HL-60 (cell line): Measurements from ENCODE around the gene NKAIN2.

ENCODE experiments used
- GABPA ChIP-seq: IDR thresholded peaks from 2 replicates; pipeline ENCODE4 v1.6.1; 2012; ENCODE audit warnings: low read depth
- SPI1 ChIP-seq: IDR thresholded peaks from 2 replicates; pipeline ENCODE4 v1.6.1; 2012; ENCODE audit warnings: low read depth, mild to moderate bottlenecking, borderline replicate concordance
- TF ChIP-seq, protein P1 (sequence below): IDR thresholded peaks from one replicate; pipeline ENCODE4 v1.5.1; 2011; ENCODE audit warnings: low read length, control low read depth, inconsistent platforms; ENCODE audit not compliant: insufficient read depth
- TF ChIP-seq, protein P2 (sequence below): IDR thresholded peaks from 2 replicates; pipeline ENCODE4 v1.6.1; 2012; ENCODE audit warnings: low read depth; ENCODE audit not compliant: insufficient replicate concordance

DNA sequence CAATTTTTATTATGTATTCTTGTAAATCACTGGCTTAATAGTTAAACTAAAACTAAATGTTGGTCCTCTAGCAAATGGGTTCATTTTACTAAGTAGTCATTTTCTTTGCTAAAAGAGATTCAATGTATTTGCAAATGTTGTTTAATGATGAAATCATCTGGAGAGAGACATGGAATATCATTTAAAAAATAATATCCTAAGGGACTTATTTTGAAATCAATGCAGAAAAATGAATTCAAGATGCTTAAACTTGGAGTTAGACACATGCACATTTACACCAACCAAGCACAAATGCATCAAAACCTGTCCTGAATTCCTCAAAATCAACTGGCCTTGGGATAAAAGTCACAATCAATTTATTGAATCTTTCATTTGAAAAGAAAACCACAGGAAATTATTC is 993.6 kb downstream of the NKAIN2 start:
- no peak for TF ChIP-seq SPI1
- TF ChIP-seq, protein P1, sequence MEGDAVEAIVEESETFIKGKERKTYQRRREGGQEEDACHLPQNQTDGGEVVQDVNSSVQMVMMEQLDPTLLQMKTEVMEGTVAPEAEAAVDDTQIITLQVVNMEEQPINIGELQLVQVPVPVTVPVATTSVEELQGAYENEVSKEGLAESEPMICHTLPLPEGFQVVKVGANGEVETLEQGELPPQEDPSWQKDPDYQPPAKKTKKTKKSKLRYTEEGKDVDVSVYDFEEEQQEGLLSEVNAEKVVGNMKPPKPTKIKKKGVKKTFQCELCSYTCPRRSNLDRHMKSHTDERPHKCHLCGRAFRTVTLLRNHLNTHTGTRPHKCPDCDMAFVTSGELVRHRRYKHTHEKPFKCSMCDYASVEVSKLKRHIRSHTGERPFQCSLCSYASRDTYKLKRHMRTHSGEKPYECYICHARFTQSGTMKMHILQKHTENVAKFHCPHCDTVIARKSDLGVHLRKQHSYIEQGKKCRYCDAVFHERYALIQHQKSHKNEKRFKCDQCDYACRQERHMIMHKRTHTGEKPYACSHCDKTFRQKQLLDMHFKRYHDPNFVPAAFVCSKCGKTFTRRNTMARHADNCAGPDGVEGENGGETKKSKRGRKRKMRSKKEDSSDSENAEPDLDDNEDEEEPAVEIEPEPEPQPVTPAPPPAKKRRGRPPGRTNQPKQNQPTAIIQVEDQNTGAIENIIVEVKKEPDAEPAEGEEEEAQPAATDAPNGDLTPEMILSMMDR: no peak
- TF ChIP-seq GABPA: no peak
- TF ChIP-seq, protein P2, sequence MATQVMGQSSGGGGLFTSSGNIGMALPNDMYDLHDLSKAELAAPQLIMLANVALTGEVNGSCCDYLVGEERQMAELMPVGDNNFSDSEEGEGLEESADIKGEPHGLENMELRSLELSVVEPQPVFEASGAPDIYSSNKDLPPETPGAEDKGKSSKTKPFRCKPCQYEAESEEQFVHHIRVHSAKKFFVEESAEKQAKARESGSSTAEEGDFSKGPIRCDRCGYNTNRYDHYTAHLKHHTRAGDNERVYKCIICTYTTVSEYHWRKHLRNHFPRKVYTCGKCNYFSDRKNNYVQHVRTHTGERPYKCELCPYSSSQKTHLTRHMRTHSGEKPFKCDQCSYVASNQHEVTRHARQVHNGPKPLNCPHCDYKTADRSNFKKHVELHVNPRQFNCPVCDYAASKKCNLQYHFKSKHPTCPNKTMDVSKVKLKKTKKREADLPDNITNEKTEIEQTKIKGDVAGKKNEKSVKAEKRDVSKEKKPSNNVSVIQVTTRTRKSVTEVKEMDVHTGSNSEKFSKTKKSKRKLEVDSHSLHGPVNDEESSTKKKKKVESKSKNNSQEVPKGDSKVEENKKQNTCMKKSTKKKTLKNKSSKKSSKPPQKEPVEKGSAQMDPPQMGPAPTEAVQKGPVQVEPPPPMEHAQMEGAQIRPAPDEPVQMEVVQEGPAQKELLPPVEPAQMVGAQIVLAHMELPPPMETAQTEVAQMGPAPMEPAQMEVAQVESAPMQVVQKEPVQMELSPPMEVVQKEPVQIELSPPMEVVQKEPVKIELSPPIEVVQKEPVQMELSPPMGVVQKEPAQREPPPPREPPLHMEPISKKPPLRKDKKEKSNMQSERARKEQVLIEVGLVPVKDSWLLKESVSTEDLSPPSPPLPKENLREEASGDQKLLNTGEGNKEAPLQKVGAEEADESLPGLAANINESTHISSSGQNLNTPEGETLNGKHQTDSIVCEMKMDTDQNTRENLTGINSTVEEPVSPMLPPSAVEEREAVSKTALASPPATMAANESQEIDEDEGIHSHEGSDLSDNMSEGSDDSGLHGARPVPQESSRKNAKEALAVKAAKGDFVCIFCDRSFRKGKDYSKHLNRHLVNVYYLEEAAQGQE: no peak
